Activated CD4-positive, alpha-beta T cell treated with anti-CD3 and anti-CD28 coated beads for 36 hours (primary cell): ENCODE data around the gene EFEMP2. TPM values are rescaled to one million over a fixed set of nuclear protein-coding genes. Genes with fewer than 3 reads are reported as not detected.

ENCODE experiments used
- ATAC-seq: fragments of 200-7000 bp; cut with Tn5 transposase; one replicate; pipeline ENCODE4 v1.10.0; 2021; ENCODE audit warnings: mild to moderate bottlenecking, moderate library complexity
- CTCF ChIA-PET: fragments of 350-600 bp; sonication (Branson Sonifier 250); formaldehyde crosslinking; loops from one replicate; lab custom pipeline; 2021; ENCODE audit warnings: antibody characterized with exemption; lab: Charles Lee
- POLR2A ChIA-PET: fragments of 350-600 bp; sonication (Branson Sonifier 250); formaldehyde crosslinking; loops from one replicate; lab custom pipeline; 2021; ENCODE audit warnings: antibody characterized with exemption, inconsistent platforms; lab: Charles Lee
- DNase-seq: peaks from one replicate; pipeline ENCODE4 v3.0.0-alpha.2; 2020
- H3K27ac Mint-ChIP-seq: one replicate; pipeline ENCODE4 v1.8.0; 2021; ENCODE audit warnings: mixed read lengths
- H3K27me3 Mint-ChIP-seq: one replicate; pipeline ENCODE4 v1.8.0; 2021; ENCODE audit warnings: mixed read lengths
- H3K36me3 Mint-ChIP-seq: one replicate; pipeline ENCODE4 v1.8.0; 2021; ENCODE audit warnings: low read depth, mixed read lengths
- H3K4me1 Mint-ChIP-seq: one replicate; pipeline ENCODE4 v1.8.0; 2021; ENCODE audit warnings: mixed read lengths
- H3K4me3 Mint-ChIP-seq: one replicate; pipeline ENCODE4 v1.8.0; 2021; ENCODE audit warnings: mild to moderate bottlenecking, moderate library complexity, mixed read lengths
- H3K9me3 Mint-ChIP-seq: one replicate; pipeline ENCODE4 v1.8.0; 2021; ENCODE audit warnings: low read depth, mixed read lengths
- intact Hi-C, 2 experiments: fragments of 100-400 bp; cut with DNase I in 1 of 2; cut with micrococcal nuclease in 1 of 2; formaldehyde crosslinking; loops; one replicate each; pipeline versions ENCODE4 v1.14.2 to v1.15.1; 2022 to 2024; cut with DNase I, micrococcal nuclease
- total RNA-seq, 2 experiments: library from RNA; stranded (reverse); gene quantifications; one replicate each; pipeline ENCODE4 v1.2.3, GENCODE V29; 2021

Gene EFEMP2
- total RNA-seq, 2 experiments from 2014 or later, result 20.2 to 23.4 TPM

DNA sequence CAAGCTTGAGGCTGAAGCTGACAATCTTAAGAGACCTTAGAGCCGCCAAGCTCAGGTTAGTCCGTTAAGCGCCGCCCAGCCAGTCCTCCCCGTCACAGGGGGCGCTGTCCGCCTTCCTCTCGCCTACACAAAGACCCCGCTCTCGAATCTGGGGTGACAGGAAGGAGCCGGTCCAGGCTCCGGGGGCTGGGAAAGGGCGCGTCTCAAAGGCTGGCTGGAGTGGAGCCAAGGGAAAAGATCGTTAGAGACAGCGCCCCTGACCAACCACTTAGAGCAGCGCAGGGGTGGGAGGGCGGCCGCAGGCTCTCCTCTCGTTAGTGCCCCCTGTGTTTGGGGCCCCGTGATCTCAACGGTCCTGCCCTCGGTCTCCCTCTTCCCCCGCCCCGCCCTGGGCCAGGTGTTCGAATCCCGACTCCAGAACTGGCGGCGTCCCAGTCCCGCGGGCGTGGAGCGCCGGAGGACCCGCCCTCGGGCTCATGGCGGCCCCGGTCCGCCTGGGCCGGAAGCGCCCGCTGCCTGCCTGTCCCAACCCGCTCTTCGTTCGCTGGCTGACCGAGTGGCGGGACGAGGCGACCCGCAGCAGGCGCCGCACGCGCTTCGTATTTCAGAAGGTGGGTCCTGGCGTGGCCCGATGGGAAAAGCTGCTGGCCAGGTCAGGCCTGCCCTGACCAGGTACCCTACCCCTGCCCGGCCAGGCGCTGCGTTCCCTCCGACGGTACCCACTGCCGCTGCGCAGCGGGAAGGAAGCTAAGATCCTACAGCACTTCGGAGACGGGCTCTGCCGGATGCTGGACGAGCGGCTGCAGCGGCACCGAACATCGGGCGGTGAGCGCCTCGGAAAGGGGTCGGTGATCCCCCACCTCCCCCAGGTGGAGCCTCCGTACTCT lies 12.1 kb downstream of the EFEMP2 start, which contains the start of gene MUS81:
MUS81 (plus strand) TSS at position 156 of the 887 bp plus-strand sequence; CDS start at position 477, 321 bp downstream.
- ATAC-seq, result peak; percentile 37
- ChIA-PET CTCF (interaction anchor here (0.6 to 6.6 kb wide), 37 partner anchors 8 to 521 kb away, joined by 3 to 210 read pairs (median 5); partner anchors contain the start of genes BANF1, CCDC85B, CTSW and EIF1AD), POLR2A (interaction anchor here (0.8 to 2.8 kb wide), 12 partner anchors 8 to 246 kb away, joined by 3 to 68 read pairs (median 6); partner anchors contain the start of genes AP5B1, CCDC85B, FIBP and KAT5)
- Mint-ChIP-seq H3K4me3 (peak within 1 kb of the TSS; percentile 91), H3K27ac (peak within 1 kb of the TSS; percentile 99), H3K4me1 (peaks cover 31% of the 10 kb centered on the region), H3K36me3 (peaks cover 46% of the 10 kb centered on the region), H3K9me3 (no peaks in the 10 kb centered on the region), H3K27me3 (no peaks in the 10 kb centered on the region)
- DNase-seq, result peak; percentile 97
- intact Hi-C loops, result loop anchor here (1.0 to 2.0 kb wide), 12 partner anchors 13 to 511 kb away; partner anchors contain the start of genes FIBP (in 2 of the 2), AP5B1 (in 1 of the 2), BANF1 (in 1 of the 2) and EIF1AD (in 1 of the 2)

- Mint-ChIP-seq H3K4me3 (peak overlapping the region; percentile 91), H3K4me1 (peaks cover 36% of the 10 kb centered on the region), H3K27me3 (no peaks in the 10 kb centered on the region), H3K27ac (peak overlapping the region; percentile 99), H3K9me3 (no peaks in the 10 kb centered on the region), H3K36me3 (peaks cover 45% of the 10 kb centered on the region)
- CTCF ChIA-PET, result interaction anchor here (0.6 to 6.6 kb wide), 42 partner anchors 8 to 522 kb away, joined by 3 to 210 read pairs (median 4); partner anchors contain the start of genes BANF1, BRMS1, CCDC85B and CTSW
- intact Hi-C loops, result loop anchor here (1.0 to 5.0 kb wide), 22 partner anchors 13 to 1619 kb away; partner anchors contain the start of genes BANF1 (in 2 of the 2), EIF1AD (in 2 of the 2), FIBP (in 2 of the 2) and ZNRD2 (in 2 of the 2)
- ATAC-seq, result peak; percentile 4
- POLR2A ChIA-PET, result interaction anchor here (0.8 to 2.8 kb wide), 14 partner anchors 9 to 245 kb away, joined by 3 to 68 read pairs (median 6); partner anchors contain the start of genes AP5B1, CCDC85B, FIBP and KAT5
- no peak for DNase-seq
Observed at GRCh38 chr11:65859812-65860277, 12.8 kb downstream of the EFEMP2 start.

DNA sequence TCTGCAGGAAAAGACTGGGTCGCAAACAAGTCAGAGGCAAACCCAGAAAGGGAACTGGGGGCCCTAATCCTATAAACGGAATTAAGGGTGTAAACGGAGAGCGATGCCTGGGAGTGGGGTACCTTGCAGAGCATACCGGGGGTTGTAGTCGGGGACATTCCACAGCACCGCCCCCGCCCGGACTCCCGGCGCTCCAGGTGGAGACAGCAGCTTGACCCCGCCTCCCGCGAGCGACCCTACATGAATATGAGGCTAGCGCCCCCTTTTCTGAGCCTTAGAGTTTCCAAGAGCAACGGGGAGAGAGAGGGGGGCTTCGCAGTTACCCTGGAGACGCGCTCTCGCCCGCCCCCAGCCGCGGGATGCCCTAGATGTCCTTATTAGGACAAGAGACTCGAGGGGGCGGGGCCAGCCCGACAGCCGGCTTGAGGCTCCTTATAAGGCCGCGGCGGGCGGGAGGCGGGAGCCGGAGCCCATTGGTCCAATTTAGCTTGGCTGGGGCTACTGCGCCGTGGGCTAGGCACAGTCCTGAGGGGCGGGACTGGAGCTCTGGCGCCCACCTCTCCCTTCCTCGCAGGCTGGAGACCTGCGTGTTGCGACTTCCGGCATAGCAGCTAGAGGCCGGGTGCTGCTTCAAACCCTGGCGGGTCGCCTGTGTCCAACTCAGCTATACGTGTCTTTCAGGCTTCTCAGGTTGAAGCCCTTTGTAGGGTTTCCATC lies 13.3 kb downstream of the EFEMP2 start:
- H3K36me3 Mint-ChIP-seq, result peaks cover 47% of the 10 kb centered on the region

GRCh38 chr11:65858681-65859087 lies 13.9 kb downstream of the EFEMP2 start:
- H3K9me3 Mint-ChIP-seq, result no peaks in the 10 kb centered on the region
- peaks cover 49% of the 10 kb centered on the region for H3K36me3 Mint-ChIP-seq
- no peak for DNase-seq
- intact Hi-C loops, result loop anchor here (1.0 to 5.0 kb wide), 17 partner anchors 25 to 1618 kb away; partner anchors contain the start of genes C11orf68 (in 2 of the 2), DRAP1 (in 2 of the 2), PCNX3 (in 2 of the 2) and BANF1 (in 1 of the 2)
- no peak for ATAC-seq
- H3K27ac Mint-ChIP-seq, result peak overlapping the region; percentile 95
- no peaks in the 10 kb centered on the region for H3K27me3 Mint-ChIP-seq
- POLR2A ChIA-PET, result interaction anchor here (0.6 to 2.8 kb wide), 11 partner anchors 9 to 725 kb away, joined by 3 to 68 read pairs (median 3); partner anchors contain the start of genes BANF1, CCDC85B, FIBP and NEAT1
- peak overlapping the region; percentile 91 for H3K4me3 Mint-ChIP-seq
- peaks cover 43% of the 10 kb centered on the region for H3K4me1 Mint-ChIP-seq
- CTCF ChIA-PET, result interaction anchor here (0.6 to 6.6 kb wide), 10 partner anchors 15 to 244 kb away, joined by 3 to 210 read pairs (median 8); partner anchors contain the start of genes BANF1, CCDC85B, EIF1AD and FIBP

More for the DNA sequence above, 13.3 kb downstream of the EFEMP2 start:
- Mint-ChIP-seq H3K4me1 (peaks cover 42% of the 10 kb centered on the region), H3K9me3 (no peaks in the 10 kb centered on the region), H3K27ac (peak overlapping the region; percentile 99), H3K27me3 (no peaks in the 10 kb centered on the region), H3K4me3 (peak overlapping the region; percentile 91)
- intact Hi-C loops, result loop anchor here (1.0 to 5.0 kb wide), 11 partner anchors 41 to 1618 kb away; partner anchors contain the start of genes BANF1 (in 1 of the 2), C11orf68 (in 1 of the 2), DRAP1 (in 1 of the 2) and EIF1AD (in 1 of the 2)
- DNase-seq, result peak; percentile 99
- ChIA-PET CTCF (interaction anchor here (0.5 to 6.6 kb wide), 40 partner anchors 8 to 522 kb away, joined by 3 to 210 read pairs (median 4); partner anchors contain the start of genes BANF1, BRMS1, CCDC85B and CTSW), POLR2A (interaction anchor here (0.7 to 2.8 kb wide), 15 partner anchors 9 to 244 kb away, joined by 3 to 68 read pairs (median 6); partner anchors contain the start of genes AP5B1, BANF1, CCDC85B and FIBP)
- peak; percentile 73 for ATAC-seq

DNA sequence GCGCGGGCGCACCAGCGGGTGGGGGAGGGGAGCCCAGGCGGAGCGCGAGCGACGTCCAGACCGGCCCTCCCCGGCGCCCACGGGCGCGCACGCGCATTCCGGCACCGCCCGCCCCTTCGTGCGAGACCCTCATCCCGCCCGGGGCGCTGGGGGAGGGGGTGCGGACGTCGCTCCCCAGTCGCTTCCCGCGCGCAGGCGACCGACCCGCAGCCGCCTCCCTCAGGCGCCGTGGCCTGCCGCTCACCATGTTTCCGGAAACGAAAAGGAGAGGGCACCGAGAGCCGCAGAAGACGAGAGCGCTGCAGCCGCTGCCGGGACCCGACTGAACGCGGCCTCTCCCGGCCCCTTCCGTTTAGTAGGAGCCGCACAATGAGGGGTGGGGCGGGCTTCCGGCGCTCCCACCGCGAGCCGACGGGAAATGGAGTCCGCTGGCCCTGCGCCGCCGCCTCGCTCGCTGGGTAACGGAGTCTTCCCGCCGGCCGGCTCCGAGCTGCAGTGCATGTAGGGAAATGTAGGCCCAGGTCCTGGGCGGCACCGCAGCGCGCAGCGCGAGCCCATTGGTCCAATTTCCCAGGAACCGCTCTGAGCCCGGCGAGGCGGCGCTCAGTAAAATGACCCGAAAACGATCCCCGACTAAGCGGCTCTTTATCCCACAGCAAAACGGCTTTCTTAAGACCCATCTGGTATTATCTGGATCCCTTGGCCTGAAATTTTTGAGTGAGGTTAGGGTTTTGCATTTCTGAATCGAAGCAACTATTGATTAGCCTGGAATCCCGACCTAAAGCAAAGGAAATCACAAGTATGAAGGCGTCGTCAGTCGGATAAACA lies 14.5 kb downstream of the EFEMP2 start, which contains the start of gene CFL1:
CFL1 (minus strand) TSS at position 328 of the 828 bp plus-strand sequence; CDS start at position 247, 81 bp downstream.
- DNase-seq (peak; percentile 99), ATAC-seq (peak; percentile 70)
- Mint-ChIP-seq H3K9me3 (no peaks in the 10 kb centered on the region), H3K27ac (peak within 1 kb of the TSS; percentile 95), H3K4me1 (peaks cover 43% of the 10 kb centered on the region), H3K27me3 (no peaks in the 10 kb centered on the region), H3K36me3 (peaks cover 49% of the 10 kb centered on the region), H3K4me3 (peak within 1 kb of the TSS; percentile 91)
- ChIA-PET POLR2A (interaction anchor here (0.6 to 2.8 kb wide), 10 partner anchors 8 to 1080 kb away, joined by 3 to 68 read pairs (median 4); partner anchors contain the start of genes CCDC85B, FIBP, NEAT1 and PCNX3), CTCF (interaction anchor here (0.6 to 6.6 kb wide), 8 partner anchors 16 to 145 kb away, joined by 3 to 210 read pairs (median 9); partner anchors contain the start of genes CCDC85B, FIBP, FOSL1 and KAT5)
- intact Hi-C loops, result loop anchor here (1.0 to 5.0 kb wide), 13 partner anchors 25 to 1617 kb away; partner anchors contain the start of genes C11orf68 (in 2 of the 2), DRAP1 (in 2 of the 2), FAM89B (in 1 of the 2) and FKBP2 (in 1 of the 2)

GRCh38 chr11:65857500-65857852 lies 15.1 kb downstream of the EFEMP2 start:
- ChIA-PET CTCF (interaction anchor here (0.7 to 6.6 kb wide), 4 partner anchors 17 to 286 kb away, joined by 4 to 210 read pairs (median 18); partner anchors contain the start of genes CCDC85B and FIBP), POLR2A (interaction anchor here (0.6 to 1.0 kb wide), 3 partner anchors 16 to 1079 kb away, joined by 3 to 4 read pairs (median 4); partner anchors contain the start of genes PCNX3 and SF1)
- Mint-ChIP-seq H3K27me3 (no peaks in the 10 kb centered on the region), H3K27ac (peak overlapping the region; percentile 78), H3K4me3 (peak overlapping the region; percentile 91), H3K4me1 (peaks cover 38% of the 10 kb centered on the region), H3K36me3 (peaks cover 46% of the 10 kb centered on the region), H3K9me3 (no peaks in the 10 kb centered on the region)
- intact Hi-C loops, result loop anchor here (5.0 kb wide), 2 partner anchors 285 to 610 kb away; partner anchors contain the start of genes FAM89B (in 1 of the 2), PELI3 (in 1 of the 2) and ZNRD2 (in 1 of the 2)
- ATAC-seq, result no peak
- peak; percentile 79 for DNase-seq

DNA sequence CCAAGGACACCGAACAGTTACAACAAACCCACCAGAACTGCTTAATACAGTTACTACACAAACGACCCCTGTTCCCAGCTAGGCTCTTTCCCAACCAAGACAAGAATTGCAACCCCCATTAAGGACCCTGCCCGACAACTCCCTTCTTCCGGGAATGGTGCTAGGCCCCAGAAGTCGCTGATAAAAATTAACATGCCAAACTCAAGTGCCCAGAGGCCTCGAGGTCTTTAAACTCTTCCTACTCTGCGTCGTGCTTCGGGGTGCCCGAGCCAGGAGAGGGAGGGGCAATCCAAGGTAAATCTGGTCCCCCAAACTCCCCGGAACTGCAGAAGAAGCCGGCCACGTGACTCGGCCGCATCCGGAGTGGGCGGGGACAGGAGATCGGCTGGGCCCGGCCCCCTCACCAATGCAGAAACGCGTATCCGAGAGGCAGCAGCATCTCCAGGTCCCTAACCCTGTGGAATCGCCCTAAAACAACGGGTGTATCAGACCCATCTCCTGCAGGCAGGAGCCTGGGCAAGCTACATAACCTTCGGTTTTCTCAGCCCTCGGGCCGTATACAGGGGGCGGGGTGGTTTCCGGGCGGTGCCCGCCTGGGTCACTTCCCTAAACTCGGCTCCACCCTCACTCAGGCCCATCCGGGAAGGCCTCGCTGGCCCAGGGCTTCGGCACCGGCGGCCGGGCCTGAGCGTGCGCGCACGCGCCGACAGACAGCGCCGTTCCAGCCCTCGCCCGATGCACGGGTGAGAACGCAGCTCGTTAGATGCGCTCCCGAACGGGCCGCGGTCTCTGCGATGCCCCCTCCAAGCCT lies 15.7 kb downstream of the EFEMP2 start:
- POLR2A ChIA-PET, result no interaction called here

GRCh38 chr11:65855927-65856363 lies 16.7 kb downstream of the EFEMP2 start:
- CTCF ChIA-PET, result interaction anchor here (0.8 kb wide), 1 partner anchor 86 kb away, joined by 3 read pairs; no protein-coding TSS in a partner anchor
- peaks cover 54% of the 10 kb centered on the region for H3K36me3 Mint-ChIP-seq
- intact Hi-C loops, result loop anchor here (5.0 kb wide), 2 partner anchors 284 to 611 kb away; partner anchors contain the start of genes FAM89B (in 1 of the 2), PELI3 (in 1 of the 2) and ZNRD2 (in 1 of the 2)
- H3K27ac Mint-ChIP-seq, result peak overlapping the region; percentile 78
- H3K4me3 Mint-ChIP-seq, result peak overlapping the region; percentile 91
- H3K4me1 Mint-ChIP-seq, result peaks cover 32% of the 10 kb centered on the region
- no peaks in the 10 kb centered on the region for H3K27me3 Mint-ChIP-seq
- no peak for ATAC-seq
- DNase-seq, result no peak
- H3K9me3 Mint-ChIP-seq, result peaks cover 3% of the 10 kb centered on the region
- POLR2A ChIA-PET, result no interaction called here

More for the DNA sequence above, 15.7 kb downstream of the EFEMP2 start:
- peak overlapping the region; percentile 91 for H3K4me3 Mint-ChIP-seq
- DNase-seq (peak; percentile 93), ATAC-seq (no peak)
- peaks cover 52% of the 10 kb centered on the region for H3K36me3 Mint-ChIP-seq
- H3K27me3 Mint-ChIP-seq, result no peaks in the 10 kb centered on the region
- intact Hi-C loops, result loop anchor here (5.0 kb wide), 2 partner anchors 285 to 610 kb away; partner anchors contain the start of genes FAM89B (in 1 of the 2), PELI3 (in 1 of the 2) and ZNRD2 (in 1 of the 2)
- H3K4me1 Mint-ChIP-seq, result peaks cover 37% of the 10 kb centered on the region
- H3K9me3 Mint-ChIP-seq, result peaks cover 3% of the 10 kb centered on the region
- CTCF ChIA-PET, result interaction anchor here (0.6 to 6.6 kb wide), 3 partner anchors 17 to 285 kb away, joined by 3 to 210 read pairs (median 4); partner anchors contain the start of genes CCDC85B and FIBP
- H3K27ac Mint-ChIP-seq, result peak overlapping the region; percentile 78
